CD14-positive monocyte (primary cell): ENCODE measurements around the gene ANKRD22. TPM values are rescaled to one million over a fixed set of nuclear protein-coding genes. Genes with fewer than 3 reads are reported as not detected.

Source experiments
- DNase-seq, 3 donors: peaks; one replicate each; pipeline ENCODE4 v3.0.0-alpha.2; 2011 to 2022
- H2AFZ ChIP-seq: 2 replicates; pipeline ENCODE4 v1.6.0; 2012; ENCODE audit warnings: mild to moderate bottlenecking, low read depth, low read length, inconsistent platforms; ENCODE audit not compliant: insufficient read depth, poor library complexity, severe bottlenecking
- H3K27ac ChIP-seq, 2 donors: 1 replicate in 1 of 2; 2 replicates in 1 of 2; pipeline ENCODE4 v1.5.1; 2012 to 2013; ENCODE audit warnings: low read length in 2 of 2, control low read depth in 1 of 2, inconsistent platforms in 1 of 2, low read depth in 1 of 2, mild to moderate bottlenecking in 1 of 2
- H3K27me3 ChIP-seq, 2 donors: one replicate each; pipeline versions ENCODE4 v1.6.0 to v1.6.1; 2011 to 2013; ENCODE audit warnings: low read length in 2 of 2; ENCODE audit not compliant: control insufficient read depth in 2 of 2, insufficient read depth in 2 of 2
- H3K36me3 ChIP-seq, 2 donors: replicated peaks in 1 of 2; 1 replicate in 1 of 2; 2 replicates in 1 of 2; pipeline versions ENCODE4 v1.5.1 to v1.6.1; 2012 to 2013; ENCODE audit warnings: low read length in 2 of 2, control low read depth in 1 of 2, inconsistent platforms in 1 of 2, mild to moderate bottlenecking in 1 of 2; ENCODE audit not compliant: insufficient read depth in 2 of 2, control insufficient read depth in 1 of 2
- H3K4me1 ChIP-seq, 2 donors: 1 replicate in 1 of 2; 2 replicates in 1 of 2; pipeline versions ENCODE4 v1.5.1 to v1.6.1; 2012 to 2013; ENCODE audit warnings: low read length in 2 of 2, control low read depth in 1 of 2, inconsistent platforms in 1 of 2, mild to moderate bottlenecking in 1 of 2, moderate library complexity in 1 of 2; ENCODE audit not compliant: insufficient read depth in 2 of 2, control insufficient read depth in 1 of 2
- H3K4me2 ChIP-seq: replicated peaks from 2 replicates; pipeline ENCODE3; 2012; ENCODE audit warnings: low read length, moderate library complexity, mild to moderate bottlenecking; ENCODE audit not compliant: poor library complexity, severe bottlenecking; ENCODE audit errors: extremely low read depth
- H3K4me3 ChIP-seq, 3 experiments: fragments of 200-600 bp in 1 of 3; sonication (generic) in 1 of 3; replicated peaks in 1 of 3; 1 replicate in 2 of 3; 2 replicates in 1 of 3; pipeline ENCODE4 v1.5.1; 2011 to 2013; ENCODE audit warnings: low read length in 3 of 3, mild to moderate bottlenecking in 3 of 3, control low read depth in 2 of 3, low read depth in 2 of 3, inconsistent platforms in 1 of 3, moderate library complexity in 1 of 3
- H3K79me2 ChIP-seq: 2 replicates; pipeline ENCODE4 v1.6.0; 2012; ENCODE audit warnings: mild to moderate bottlenecking, control low read depth, inconsistent platforms, low read length, moderate library complexity; ENCODE audit not compliant: insufficient read depth
- H3K9ac ChIP-seq: 2 replicates; pipeline ENCODE4 v1.6.0; 2017; ENCODE audit warnings: low read length, mild to moderate bottlenecking; ENCODE audit not compliant: insufficient read depth, poor library complexity, severe bottlenecking
- H3K9me3 ChIP-seq, 2 donors: replicated peaks in 1 of 2; 1 replicate in 1 of 2; 2 replicates in 1 of 2; pipeline versions ENCODE4 v1.5.1 to v1.6.1; 2012 to 2013; ENCODE audit warnings: low read length in 2 of 2, control low read depth in 1 of 2; ENCODE audit not compliant: control insufficient read depth in 1 of 2, insufficient read depth in 1 of 2
- H4K20me1 ChIP-seq: 2 replicates; pipeline ENCODE4 v1.6.0; 2012; ENCODE audit warnings: mild to moderate bottlenecking, low read length, control low read depth, moderate library complexity; ENCODE audit not compliant: insufficient read depth
- H3K27ac Mint-ChIP-seq, 7 donors: one replicate each; pipeline ENCODE4 v1.8.0; 2020; ENCODE audit warnings: mild to moderate bottlenecking in 7 of 7, mixed read lengths in 7 of 7, moderate library complexity in 6 of 7, inconsistent platforms in 2 of 7
- H3K27me3 Mint-ChIP-seq, 3 donors: one replicate each; pipeline ENCODE4 v1.8.0; 2021 to 2022; ENCODE audit warnings: low read depth in 3 of 3, mild to moderate bottlenecking in 3 of 3, mixed read lengths in 3 of 3, moderate library complexity in 3 of 3, inconsistent platforms in 1 of 3
- H3K36me3 Mint-ChIP-seq, 2 donors: one replicate each; pipeline ENCODE4 v1.8.0; 2020; ENCODE audit warnings: mixed read lengths in 2 of 2, inconsistent platforms in 1 of 2, mild to moderate bottlenecking in 1 of 2
- H3K4me1 Mint-ChIP-seq: one replicate; pipeline ENCODE4 v1.8.0; 2020; ENCODE audit warnings: mild to moderate bottlenecking, mixed read lengths
- H3K4me3 Mint-ChIP-seq, 2 donors: one replicate each; pipeline ENCODE4 v1.8.0; 2020; ENCODE audit warnings: mild to moderate bottlenecking in 2 of 2, mixed read lengths in 2 of 2, moderate library complexity in 1 of 2
- H3K9me3 Mint-ChIP-seq, 7 donors: one replicate each; pipeline ENCODE4 v1.8.0; 2020 to 2022; ENCODE audit warnings: mixed read lengths in 7 of 7, mild to moderate bottlenecking in 6 of 7, moderate library complexity in 6 of 7, inconsistent platforms in 2 of 7
- CTCF ChIP-seq: fragments of 200-600 bp; IDR thresholded peaks from one replicate; pipeline ENCODE4 v1.8.0; 2022; ENCODE audit warnings: antibody characterized with exemption, mild to moderate bottlenecking
- WGBS: methylation state at CpG from one replicate; pipeline ENCODE4 v1.1.5; 2013; ENCODE audit warnings: missing lambda C conversion rate; ENCODE audit not compliant: insufficient coverage; 5-methylcytosine and 5-hydroxymethylcytosine counted together
- intact Hi-C, 2 donors: fragments of 100-400 bp; cut with micrococcal nuclease; formaldehyde crosslinking; loops; one replicate each; pipeline versions ENCODE4 v1.15.0 to v1.15.1; 2023
- polyA plus RNA-seq, 3 donors: library from polyadenylated mRNA; depleted of rRNA in 1 of 3; unstranded in 2 of 3; stranded (reverse) in 1 of 3; fragments of 300-500 nt in 2 of 3; fragments of >200 nt in 1 of 3; fragmentation: Illumina TruSeq in 2 of 3; gene quantifications; 1 replicate in 2 of 3; 2 replicates in 1 of 3; pipeline ENCODE4 v1.2.3, GENCODE V29; 2012 to 2021

ANKRD22 gene
- polyA plus RNA-seq, 3 donors: 2.7 to 3.5 (median 3.2) TPM

- WGBS: no CpG with 5 or more reads among the region's 4 CpGs
- H3K4me3 Mint-ChIP-seq: no peak overlapping the region
- no peak overlapping the region for H3K9ac ChIP-seq
Observed at GRCh38 chr10:88896372-88896993, 44.8 kb upstream of the ANKRD22 start.

GRCh38 chr10:88895250-88895649 is 43.6 kb upstream of the ANKRD22 start:
- Mint-ChIP-seq H3K9me3 (no peaks in the 10 kb centered on the region), H3K27ac (no peak overlapping the region), H3K27me3 (peaks cover 0 to 2% (median 0%) of the 10 kb centered on the region in 3 donors), H3K36me3 (peaks cover 3 to 6% of the 10 kb centered on the region in 2 donors), H3K4me3 (no peak overlapping the region), H3K4me1 (peaks cover 13% of the 10 kb centered on the region)
- Histone ChIP-seq H4K20me1 (no peaks in the 10 kb centered on the region), H3K9ac (no peak overlapping the region), H3K4me3 (no peak overlapping the region), H3K27me3 (no peaks in the 10 kb centered on the region), H3K4me1 (peaks cover under 1 to 1% of the 10 kb centered on the region in 2 donors), H3K27ac (no peak overlapping the region), H3K36me3 (no peaks in the 10 kb centered on the region), H3K9me3 (no peaks in the 10 kb centered on the region), H3K79me2 (no peaks in the 10 kb centered on the region), H2AFZ (no peak overlapping the region), H3K4me2 (no peak overlapping the region)
- DNase-seq: no peak
- TF ChIP-seq CTCF: no peak
- WGBS: no CpG with 5 or more reads among the region's 1 CpG
- intact Hi-C loops: no loop called here

More at GRCh38 chr10:88896372-88896993, 44.8 kb upstream of the ANKRD22 start:
- Mint-ChIP-seq H3K27ac (no peak overlapping the region), H3K27me3 (peaks cover 0 to 2% (median 0%) of the 10 kb centered on the region in 3 donors), H3K4me1 (peaks cover 18% of the 10 kb centered on the region), H3K36me3 (peaks cover 3 to 6% of the 10 kb centered on the region in 2 donors), H3K9me3 (no peaks in the 10 kb centered on the region)
- H3K4me1 ChIP-seq: peaks cover 12 to 13% of the 10 kb centered on the region in 2 donors
- H3K4me2 ChIP-seq: no peak overlapping the region
- no peaks in the 10 kb centered on the region for H3K79me2 ChIP-seq
- no peak for TF ChIP-seq CTCF
- H3K36me3 ChIP-seq: no peaks in the 10 kb centered on the region
- DNase-seq: no peak
- H4K20me1 ChIP-seq: no peaks in the 10 kb centered on the region
- H3K27me3 ChIP-seq: no peaks in the 10 kb centered on the region
- H3K9me3 ChIP-seq: no peaks in the 10 kb centered on the region
- intact Hi-C loops: no loop called here
- no peak overlapping the region for H3K4me3 ChIP-seq
- H2AFZ ChIP-seq: no peak overlapping the region
- H3K27ac ChIP-seq: no peak overlapping the region
